ENCODE data around the gene CPSF4L. TPM values are rescaled to one million over a fixed set of nuclear protein-coding genes. Genes with fewer than 3 reads are reported as not detected.

CPSF4L gene
- total and polyA plus RNA-seq, 2 of the 13 experiments (the other 11 are each of a cell fraction or from before 2014, with no cell fraction given) = 0.73 to 1.6 TPM

DNA sequence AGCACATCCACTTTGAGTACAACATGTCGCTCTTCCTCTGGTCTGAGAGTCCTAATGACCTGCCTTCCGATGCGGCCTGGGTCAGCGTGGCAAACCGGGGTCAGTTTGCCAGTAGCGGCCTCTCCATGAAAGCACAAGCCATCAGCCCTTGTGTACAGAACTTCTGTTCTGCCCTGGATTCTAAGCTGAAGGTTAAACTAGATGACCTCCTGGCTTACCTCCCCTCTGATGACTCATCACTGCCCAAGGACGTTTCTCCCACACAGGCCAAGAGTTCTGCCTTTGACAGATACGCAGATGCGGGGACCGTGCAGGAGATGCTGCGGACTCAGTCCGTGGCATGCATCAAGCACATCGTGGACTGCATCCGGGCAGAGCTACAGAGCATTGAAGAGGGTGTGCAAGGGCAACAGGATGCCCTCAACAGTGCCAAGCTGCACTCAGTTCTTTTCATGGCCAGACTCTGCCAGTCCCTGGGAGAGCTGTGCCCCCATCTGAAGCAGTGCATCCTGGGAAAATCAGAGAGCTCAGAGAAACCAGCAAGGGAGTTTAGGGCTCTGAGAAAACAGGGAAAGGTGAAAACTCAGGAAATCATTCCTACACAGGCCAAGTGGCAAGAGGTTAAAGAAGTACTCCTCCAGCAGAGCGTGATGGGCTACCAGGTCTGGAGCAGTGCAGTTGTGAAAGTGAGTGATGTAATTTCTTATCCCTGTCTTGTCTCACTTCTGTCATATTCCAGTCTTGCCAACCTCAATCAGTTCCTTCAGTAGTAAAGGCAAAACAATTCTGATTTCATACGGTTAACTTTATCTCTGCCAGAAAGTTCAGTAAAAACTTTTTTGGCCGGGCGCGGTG lies 60.2 kb downstream of the CPSF4L start (continued):
- TF ChIP-seq POLR2AphosphoS5 (IDR thresholded peaks at IDR 0.05; ENCODE audit: low read depth, low read length) (peak; percentile 26; the same call in 1 of the 2 replicates), NR2F2 (IDR thresholded peaks at IDR 0.05; ENCODE audit: borderline replicate concordance, low read depth) (peak; percentile 98), ZNF615 (CRISPR knock-in tag; IDR thresholded peaks at IDR 0.05; ENCODE audit: borderline replicate concordance) (peak; percentile 19; the same call in 1 of the 2 replicates), PHF8 (CRISPR knock-in tag; IDR thresholded peaks at IDR 0.05) (no peak; the same call in 1 of the 2 replicates), GATAD2A (CRISPR knock-in tag; IDR thresholded peaks at IDR 0.05) (peak; percentile 99), ZNF569 (CRISPR knock-in tag; IDR thresholded peaks at IDR 0.05; ENCODE audit: borderline replicate concordance) (no peak), ZNF484 (CRISPR knock-in tag; IDR thresholded peaks at IDR 0.05; ENCODE audit: borderline replicate concordance, low read depth) (no peak), SRSF9 (IDR thresholded peaks at IDR 0.05; ENCODE audit: borderline replicate concordance, insufficient read depth, low read depth, low read length, poor library complexity, severe bottlenecking) (no peak), NKX3-1 (CRISPR knock-in tag; IDR thresholded peaks at IDR 0.05) (no peak; the same call in 1 of the 2 replicates), CEBPG (CRISPR knock-in tag; IDR thresholded peaks at IDR 0.05) (peak; percentile 63), PPARG (CRISPR knock-in tag; conservative IDR thresholded peaks at IDR 0.05) (peak; percentile 83; the same call in 1 of the 2 replicates), JUND (CRISPR knock-in tag; IDR thresholded peaks at IDR 0.05) (peak; percentile 100), ZNF589 (CRISPR knock-in tag; conservative IDR thresholded peaks at IDR 0.05) (no peak), PAX8 (CRISPR knock-in tag; IDR thresholded peaks at IDR 0.05; ENCODE audit: borderline replicate concordance) (no peak), SAFB2 (CRISPR knock-in tag; IDR thresholded peaks at IDR 0.05; ENCODE audit: borderline replicate concordance, low read depth) (peak; percentile 79; the same call in 1 of the 2 replicates)
- TF ChIP-seq, protein P1, sequence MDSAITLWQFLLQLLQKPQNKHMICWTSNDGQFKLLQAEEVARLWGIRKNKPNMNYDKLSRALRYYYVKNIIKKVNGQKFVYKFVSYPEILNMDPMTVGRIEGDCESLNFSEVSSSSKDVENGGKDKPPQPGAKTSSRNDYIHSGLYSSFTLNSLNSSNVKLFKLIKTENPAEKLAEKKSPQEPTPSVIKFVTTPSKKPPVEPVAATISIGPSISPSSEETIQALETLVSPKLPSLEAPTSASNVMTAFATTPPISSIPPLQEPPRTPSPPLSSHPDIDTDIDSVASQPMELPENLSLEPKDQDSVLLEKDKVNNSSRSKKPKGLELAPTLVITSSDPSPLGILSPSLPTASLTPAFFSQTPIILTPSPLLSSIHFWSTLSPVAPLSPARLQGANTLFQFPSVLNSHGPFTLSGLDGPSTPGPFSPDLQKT (CRISPR knock-in tag; IDR thresholded peaks at IDR 0.05; ENCODE audit: borderline replicate concordance) = peak; percentile 62; the same call in 1 of the 2 replicates
- TF ChIP-seq, protein P2, sequence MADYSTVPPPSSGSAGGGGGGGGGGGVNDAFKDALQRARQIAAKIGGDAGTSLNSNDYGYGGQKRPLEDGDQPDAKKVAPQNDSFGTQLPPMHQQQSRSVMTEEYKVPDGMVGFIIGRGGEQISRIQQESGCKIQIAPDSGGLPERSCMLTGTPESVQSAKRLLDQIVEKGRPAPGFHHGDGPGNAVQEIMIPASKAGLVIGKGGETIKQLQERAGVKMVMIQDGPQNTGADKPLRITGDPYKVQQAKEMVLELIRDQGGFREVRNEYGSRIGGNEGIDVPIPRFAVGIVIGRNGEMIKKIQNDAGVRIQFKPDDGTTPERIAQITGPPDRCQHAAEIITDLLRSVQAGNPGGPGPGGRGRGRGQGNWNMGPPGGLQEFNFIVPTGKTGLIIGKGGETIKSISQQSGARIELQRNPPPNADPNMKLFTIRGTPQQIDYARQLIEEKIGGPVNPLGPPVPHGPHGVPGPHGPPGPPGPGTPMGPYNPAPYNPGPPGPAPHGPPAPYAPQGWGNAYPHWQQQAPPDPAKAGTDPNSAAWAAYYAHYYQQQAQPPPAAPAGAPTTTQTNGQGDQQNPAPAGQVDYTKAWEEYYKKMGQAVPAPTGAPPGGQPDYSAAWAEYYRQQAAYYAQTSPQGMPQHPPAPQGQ (CRISPR knock-in tag; IDR thresholded peaks at IDR 0.05; ENCODE audit: borderline replicate concordance) = peak; percentile 45; the same call in 1 of the 2 replicates
- TF ChIP-seq, protein P3, sequence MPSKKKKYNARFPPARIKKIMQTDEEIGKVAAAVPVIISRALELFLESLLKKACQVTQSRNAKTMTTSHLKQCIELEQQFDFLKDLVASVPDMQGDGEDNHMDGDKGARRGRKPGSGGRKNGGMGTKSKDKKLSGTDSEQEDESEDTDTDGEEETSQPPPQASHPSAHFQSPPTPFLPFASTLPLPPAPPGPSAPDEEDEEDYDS (CRISPR knock-in tag; IDR thresholded peaks at IDR 0.05) = peak; percentile 44; the same call in 1 of the 2 replicates
- TF ChIP-seq, protein P4, sequence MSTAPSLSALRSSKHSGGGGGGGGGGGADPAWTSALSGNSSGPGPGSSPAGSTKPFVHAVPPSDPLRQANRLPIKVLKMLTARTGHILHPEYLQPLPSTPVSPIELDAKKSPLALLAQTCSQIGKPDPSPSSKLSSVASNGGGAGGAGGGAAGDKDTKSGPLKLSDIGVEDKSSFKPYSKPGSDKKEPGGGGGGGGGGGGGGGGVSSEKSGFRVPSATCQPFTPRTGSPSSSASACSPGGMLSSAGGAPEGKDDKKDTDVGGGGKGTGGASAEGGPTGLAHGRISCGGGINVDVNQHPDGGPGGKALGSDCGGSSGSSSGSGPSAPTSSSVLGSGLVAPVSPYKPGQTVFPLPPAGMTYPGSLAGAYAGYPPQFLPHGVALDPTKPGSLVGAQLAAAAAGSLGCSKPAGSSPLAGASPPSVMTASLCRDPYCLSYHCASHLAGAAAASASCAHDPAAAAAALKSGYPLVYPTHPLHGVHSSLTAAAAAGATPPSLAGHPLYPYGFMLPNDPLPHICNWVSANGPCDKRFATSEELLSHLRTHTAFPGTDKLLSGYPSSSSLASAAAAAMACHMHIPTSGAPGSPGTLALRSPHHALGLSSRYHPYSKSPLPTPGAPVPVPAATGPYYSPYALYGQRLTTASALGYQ (CRISPR knock-in tag; IDR thresholded peaks at IDR 0.05) = peak; percentile 85

All from HepG2 (cell line).